Measurements from ENCODE around the gene SPAG9. TPM values are rescaled to one million over a fixed set of nuclear protein-coding genes. Genes with fewer than 3 reads are reported as not detected.

The SPAG9 gene
- total and polyA plus RNA-seq, 2 donors (not counting 1 experiment from before 2014, with no cell fraction given): 8.6 to 64.1 TPM

GRCh38 chr17:51000835-51001638 is 119.6 kb downstream of the SPAG9 start:
- ChIA-PET CTCF (interaction anchor here (0.6 to 7.8 kb wide), 22 partner anchors 9 to 461 kb away, joined by 3 to 258 read pairs (median 6); partner anchors contain the start of genes NME1 and NME2), POLR2A (interaction anchor here (0.6 kb wide), 1 partner anchor 163 kb away, joined by 3 read pairs; no protein-coding TSS in a partner anchor)
- Histone ChIP-seq H3K4me1 (ENCODE audit: control insufficient read depth in 2 of 2, insufficient read depth in 2 of 2, low read length in 2 of 2) (no peaks in the 10 kb centered on the region), H3K4me2 (replicated peaks; ENCODE audit: low read depth, low read length, poor library complexity, severe bottlenecking) (no peak overlapping the region), H3K36me3 (replicated peaks in 1 of 2; ENCODE audit: control extremely low read depth in 1 of 2, control insufficient read depth in 1 of 2, extremely low read depth in 1 of 2, insufficient read depth in 2 of 2, low read length in 1 of 2) (peaks cover 9 to 35% of the 10 kb centered on the region in 2 experiments), H3K27ac (ENCODE audit: low read length in 2 of 2) (no peak overlapping the region), H2AFZ (ENCODE audit: insufficient read depth, low read depth, low read length, poor library complexity, severe bottlenecking) (no peak overlapping the region), H3K4me3 (ENCODE audit: control extremely low read depth in 1 of 5, extremely low read depth in 1 of 5, insufficient read depth in 1 of 5, low read depth in 2 of 5, low read length in 4 of 5) (no peak overlapping the region), H3K79me2 (ENCODE audit: control insufficient read depth, insufficient read depth, low read length) (no peaks in the 10 kb centered on the region), H3K9me3 (ENCODE audit: control extremely low read depth in 1 of 3, control insufficient read depth in 2 of 3, insufficient read depth in 1 of 3, low read length in 2 of 3) (no peaks in the 10 kb centered on the region), H3K9ac (ENCODE audit: low read length) (no peak overlapping the region), H3K27me3 (replicated peaks in 1 of 4; ENCODE audit: control extremely low read depth in 1 of 4, control insufficient read depth in 3 of 4, insufficient read depth in 4 of 4, low read length in 3 of 4) (no peaks in the 10 kb centered on the region), H4K20me1 (ENCODE audit: control insufficient read depth, insufficient read depth, low read length, poor library complexity, severe bottlenecking) (no peaks in the 10 kb centered on the region)
- Mint-ChIP-seq H3K4me3 (no peak overlapping the region), H3K27ac (no peak overlapping the region), H3K4me1 (no peaks in the 10 kb centered on the region), H3K27me3 (no peaks in the 10 kb centered on the region), H3K9me3 (ENCODE audit: insufficient read depth) (no peaks in the 10 kb centered on the region)
- intact Hi-C loops (cut with micrococcal nuclease): loop anchor here (1.0 to 2.0 kb wide), 4 partner anchors 55 to 260 kb away; partner anchors contain the start of genes MBTD1, NME1 and UTP18
- peak; percentile 67 for ATAC-seq (ENCODE audit: low read depth)
- no peak for TF ChIP-seq EZH2 (IDR thresholded peaks at IDR 0.05; ENCODE audit: borderline replicate concordance, insufficient read depth, low read depth, low read length, poor library complexity, severe bottlenecking)
- peak; percentile 86 for TF ChIP-seq CTCF (IDR thresholded peaks at IDR 0.05)
- no CpG with 5 or more reads among the region's 1 CpG for WGBS (ENCODE audit: insufficient coverage)
- peak; percentile 80 for DNase-seq

- H3K36me3 ChIP-seq (replicated peaks in 1 of 2; ENCODE audit: control extremely low read depth in 1 of 2, control insufficient read depth in 1 of 2, extremely low read depth in 1 of 2, insufficient read depth in 2 of 2, low read length in 1 of 2): peaks cover 11 to 62% of the 10 kb centered on the region in 2 experiments
- DNase-seq: no peak
- H3K27ac ChIP-seq (ENCODE audit: low read length in 2 of 2): no peak overlapping the region
- no peaks in the 10 kb centered on the region for H3K4me1 ChIP-seq (ENCODE audit: control insufficient read depth in 2 of 2, insufficient read depth in 2 of 2, low read length in 2 of 2)
- H3K9me3 Mint-ChIP-seq (ENCODE audit: insufficient read depth): no peaks in the 10 kb centered on the region
- no peaks in the 10 kb centered on the region for H4K20me1 ChIP-seq (ENCODE audit: control insufficient read depth, insufficient read depth, low read length, poor library complexity, severe bottlenecking)
- intact Hi-C loops (cut with micrococcal nuclease): no loop called here
- H3K27ac Mint-ChIP-seq: no peak overlapping the region
- no peak overlapping the region for H3K9ac ChIP-seq (ENCODE audit: low read length)
- no peak for ATAC-seq (ENCODE audit: low read depth)
- CTCF ChIA-PET: interaction anchor here (1.1 kb wide), 1 partner anchor 60 kb away, joined by 4 read pairs; no protein-coding TSS in a partner anchor
- no peak overlapping the region for H2AFZ ChIP-seq (ENCODE audit: insufficient read depth, low read depth, low read length, poor library complexity, severe bottlenecking)
- H3K4me3 ChIP-seq (ENCODE audit: control extremely low read depth in 1 of 5, extremely low read depth in 1 of 5, insufficient read depth in 1 of 5, low read depth in 2 of 5, low read length in 4 of 5): no peak overlapping the region
- no peaks in the 10 kb centered on the region for H3K27me3 Mint-ChIP-seq
- H3K4me2 ChIP-seq (replicated peaks; ENCODE audit: low read depth, low read length, poor library complexity, severe bottlenecking): no peak overlapping the region
- POLR2A ChIA-PET: no interaction called here
- WGBS (ENCODE audit: insufficient coverage): 100% methylated on average over 1 of the region's 2 CpGs
- no peaks in the 10 kb centered on the region for H3K27me3 ChIP-seq (replicated peaks in 1 of 4; ENCODE audit: control extremely low read depth in 1 of 4, control insufficient read depth in 3 of 4, insufficient read depth in 4 of 4, low read length in 3 of 4)
- H3K79me2 ChIP-seq (ENCODE audit: control insufficient read depth, insufficient read depth, low read length): no peaks in the 10 kb centered on the region
- TF ChIP-seq EZH2 (IDR thresholded peaks at IDR 0.05; ENCODE audit: borderline replicate concordance, insufficient read depth, low read depth, low read length, poor library complexity, severe bottlenecking) (no peak), CTCF (IDR thresholded peaks at IDR 0.05) (no peak)
- H3K4me1 Mint-ChIP-seq: no peaks in the 10 kb centered on the region
- H3K9me3 ChIP-seq (ENCODE audit: control extremely low read depth in 1 of 3, control insufficient read depth in 2 of 3, insufficient read depth in 1 of 3, low read length in 2 of 3): no peaks in the 10 kb centered on the region
- H3K4me3 Mint-ChIP-seq: no peak overlapping the region
Measured at GRCh38 chr17:50995668-50996067, 125.0 kb downstream of the SPAG9 start.

All from B cell (primary cell).